ENCODE data around the gene DCAF6. TPM values are rescaled to one million over a fixed set of nuclear protein-coding genes. Genes with fewer than 3 reads are reported as not detected.
"Not testable (repeated sequence)": the region's sequence is repeated elsewhere in the genome, so short reads cannot be mapped to it uniquely, and the experiment has no call there.

The DCAF6 gene
- 16.8 and 20.4 TPM in 2 replicates for polyA plus RNA-seq (2014; cell fraction: cytosol; rRNA removed)
- polyA plus RNA-seq (2014; cell fraction: nucleus; rRNA removed), result 12.6 and 18.7 TPM in 2 replicates

- peak; percentile 98 for DNase-seq (ENCODE audit: low spot score)
Measured at GRCh38 chr1:167936068-167936929, at the start of gene DCAF6. DCAF6 (plus strand) TSS chr1:167936683; CDS start chr1:167936912, 229 bp downstream.

DNA sequence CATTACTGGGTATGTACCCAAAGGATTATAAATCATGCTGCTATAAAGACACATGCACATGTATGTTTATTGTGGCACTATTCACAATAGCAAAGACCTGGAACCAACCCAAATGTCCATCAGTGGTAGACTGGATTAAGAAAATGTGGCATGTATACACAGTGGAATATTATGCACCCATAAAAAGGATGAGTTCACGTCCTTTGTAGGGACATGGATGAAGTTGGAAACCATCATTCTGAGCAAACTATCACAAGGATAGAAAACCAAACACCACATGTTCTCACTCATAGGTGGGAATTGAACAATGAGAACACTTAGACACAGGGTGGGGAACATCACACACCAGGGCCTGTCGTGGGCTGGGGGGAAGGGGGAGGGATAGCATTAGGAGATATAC lies 49.3 kb upstream of the DCAF6 start:
- not testable (repeated sequence) for DNase-seq (ENCODE audit: low spot score)

- DNase-seq (ENCODE audit: low spot score), result no peak
Measured at GRCh38 chr1:167890400-167890799, 46.1 kb upstream of the DCAF6 start.

- no peak for DNase-seq (ENCODE audit: low spot score)
Measured at GRCh38 chr1:167893798-167894197, 42.7 kb upstream of the DCAF6 start.

- DNase-seq (ENCODE audit: low spot score), result no peak
Measured at GRCh38 chr1:167898578-167899222, 37.8 kb upstream of the DCAF6 start.

DNA sequence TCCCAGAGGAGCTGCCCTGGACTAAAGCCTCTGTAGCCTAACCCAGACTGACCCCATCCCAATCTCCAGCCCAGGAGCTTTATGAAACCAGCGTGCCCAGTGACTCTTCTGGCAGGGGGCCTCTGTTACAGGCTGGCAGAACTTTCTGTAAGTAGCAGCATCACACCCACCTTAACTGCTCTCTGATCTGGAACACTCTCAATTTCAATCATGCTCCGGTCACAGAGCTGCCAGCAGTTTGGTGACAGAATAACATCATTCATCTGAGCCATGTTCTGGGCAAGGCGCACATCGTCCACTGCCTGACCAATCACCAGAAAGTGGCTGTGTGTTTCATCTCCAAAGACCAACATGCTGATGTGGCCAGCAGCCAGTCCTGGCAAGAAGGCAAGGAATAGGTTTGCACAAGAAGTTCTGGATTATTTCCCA lies 37.2 kb upstream of the DCAF6 start:
- DNase-seq (ENCODE audit: low spot score), result no peak

GRCh38 chr1:167900907-167901306 lies 35.6 kb upstream of the DCAF6 start:
- DNase-seq (ENCODE audit: low spot score), result no peak

DNA sequence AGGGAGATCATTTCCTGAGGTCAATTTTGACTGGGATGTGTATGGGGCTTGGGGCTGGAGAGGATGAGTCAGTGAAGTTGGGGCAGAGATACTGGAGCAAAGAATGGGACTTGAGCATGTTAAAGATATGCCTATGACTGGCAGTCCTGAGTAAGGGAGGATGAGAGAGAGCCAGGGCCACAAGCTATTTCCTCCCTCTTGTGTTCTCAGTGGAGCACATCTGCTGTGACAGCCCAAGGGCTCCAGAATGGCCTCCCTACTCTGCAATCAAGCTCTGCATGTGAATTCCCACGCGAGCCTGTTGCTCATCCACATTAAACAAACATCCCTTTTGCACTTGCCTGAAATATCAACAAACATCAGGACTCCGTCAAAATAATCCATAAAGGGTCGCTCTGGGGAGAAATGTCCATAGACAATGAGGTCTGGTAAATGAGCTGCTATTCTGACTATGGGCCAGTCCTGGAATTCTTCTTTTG lies 31.8 kb upstream of the DCAF6 start:
- DNase-seq (ENCODE audit: low spot score), result no peak

DNA sequence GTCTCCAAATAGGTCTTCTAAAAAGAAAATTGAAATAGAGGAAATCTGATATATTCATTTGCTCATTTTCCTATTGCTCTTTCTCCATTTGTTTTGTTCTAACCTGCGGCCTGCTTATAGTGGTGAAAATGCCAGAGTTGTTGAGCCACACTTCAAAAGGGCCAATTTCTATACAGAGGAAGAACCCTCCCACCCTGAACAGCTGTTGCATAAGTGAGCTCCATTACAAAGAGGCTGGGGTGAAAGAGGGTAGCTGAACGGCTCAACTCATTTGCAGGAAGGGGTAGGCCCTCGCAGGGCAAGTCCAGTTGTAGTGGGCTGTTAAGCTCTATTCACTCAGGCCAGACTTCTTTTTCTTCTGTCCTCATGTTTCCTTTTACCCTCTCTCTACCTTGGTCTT lies 31.3 kb upstream of the DCAF6 start:
- no peak for DNase-seq (ENCODE audit: low spot score)

DNA sequence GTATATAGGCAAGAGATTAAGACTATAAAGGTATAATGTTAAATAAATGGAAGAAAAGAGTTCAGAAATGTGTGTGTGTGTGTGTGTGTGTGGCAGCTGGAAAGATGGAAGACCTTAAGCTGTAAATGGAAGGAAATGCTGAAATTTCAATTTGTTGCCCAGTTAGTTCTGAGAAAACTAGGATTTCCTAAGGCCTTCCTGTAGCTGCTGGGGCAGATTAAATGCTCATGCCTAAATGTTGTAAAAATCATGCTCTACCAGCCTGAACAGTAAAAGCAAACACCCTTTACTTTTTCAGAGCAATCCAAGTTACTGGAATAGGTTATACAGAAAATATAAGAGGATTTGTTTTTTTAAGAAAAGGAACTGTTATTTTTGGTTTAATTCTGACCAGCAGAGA lies 30.8 kb upstream of the DCAF6 start:
- no peak for DNase-seq (ENCODE audit: low spot score)

DNA sequence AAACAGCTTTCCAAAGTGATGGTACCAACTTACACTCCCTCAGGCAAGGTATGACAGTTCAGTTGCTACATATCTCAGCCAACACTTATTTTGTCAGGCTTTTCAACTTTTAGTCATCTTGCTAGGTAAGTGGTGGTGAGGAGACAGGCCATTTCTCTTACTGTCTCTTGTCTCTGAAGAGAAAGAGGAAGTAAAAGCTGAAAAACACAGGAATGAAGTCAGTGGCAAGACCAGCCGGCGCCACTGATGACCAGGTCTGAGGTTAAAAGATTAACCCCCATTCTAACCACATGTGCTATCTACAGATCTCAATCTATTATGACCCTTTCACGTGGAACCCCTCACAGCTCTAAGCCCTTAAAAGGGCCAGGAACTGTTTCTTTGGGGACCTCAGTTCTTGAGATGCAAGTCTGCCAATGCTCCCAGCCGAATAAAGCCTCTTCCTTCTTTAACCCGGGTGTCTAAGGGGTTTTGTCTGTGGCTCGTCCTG lies 26.7 kb upstream of the DCAF6 start:
- no peak for DNase-seq (ENCODE audit: low spot score)

DNA sequence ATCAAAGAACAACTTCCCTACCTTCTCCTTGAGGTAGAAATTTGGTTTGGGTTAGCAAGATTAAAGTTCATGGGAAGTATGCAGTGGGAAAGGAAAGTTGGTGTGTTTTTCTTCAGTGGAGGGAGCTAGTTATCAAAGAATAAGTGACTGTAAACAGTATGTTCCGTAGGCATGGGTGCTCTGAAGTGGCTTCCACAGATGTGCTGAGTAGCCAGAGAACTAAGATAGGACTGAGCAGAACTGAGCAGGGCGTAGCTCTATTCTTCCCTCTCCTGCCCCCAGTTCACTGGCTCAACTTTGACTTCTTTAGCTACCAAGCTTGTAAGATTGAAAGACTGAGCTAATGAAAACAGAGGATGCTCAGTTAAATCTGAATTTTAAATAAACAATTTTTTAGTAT lies 26.0 kb upstream of the DCAF6 start:
- DNase-seq (ENCODE audit: low spot score), result no peak

- no peak for DNase-seq (ENCODE audit: low spot score)
Measured at GRCh38 chr1:167911413-167911812, 25.1 kb upstream of the DCAF6 start.

- DNase-seq (ENCODE audit: low spot score), result no peak
Measured at GRCh38 chr1:167912294-167912693, 24.2 kb upstream of the DCAF6 start.

DNA sequence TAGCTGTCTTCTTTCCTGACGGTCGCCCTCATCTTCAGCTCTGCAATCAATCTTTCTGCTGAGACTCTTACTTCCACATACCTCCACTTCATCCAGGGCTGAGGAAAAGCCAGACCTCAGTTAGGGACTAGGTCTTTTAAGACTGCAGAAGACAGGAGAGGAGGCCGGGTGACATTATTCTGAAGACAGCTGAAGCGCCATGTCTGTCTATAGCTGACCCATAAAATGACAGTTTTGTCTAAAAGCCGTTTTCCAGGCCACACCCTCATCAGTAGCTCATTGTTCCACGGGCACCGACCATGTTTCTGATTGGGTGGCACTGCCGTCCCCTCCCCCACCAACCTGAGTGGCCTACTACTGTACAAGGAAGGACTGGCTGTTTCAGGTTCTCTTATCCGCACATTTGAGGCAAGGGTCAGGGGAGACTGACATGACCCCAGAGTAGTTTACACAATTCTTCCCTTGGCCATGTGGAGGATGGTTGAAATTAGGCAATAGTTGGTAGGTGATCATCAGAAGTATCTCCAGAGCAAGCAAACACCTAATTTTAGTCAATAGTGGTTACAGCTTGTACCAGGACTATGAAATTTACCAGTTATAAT lies 22.5 kb upstream of the DCAF6 start, which contains the start of gene ADCY10:
TSS of gene ADCY10 (minus strand) at position 240 of the 602 bp plus-strand sequence. CDS start 8,994 bp downstream, outside the sequence.
- DNase-seq (ENCODE audit: low spot score), result no peak

DNA sequence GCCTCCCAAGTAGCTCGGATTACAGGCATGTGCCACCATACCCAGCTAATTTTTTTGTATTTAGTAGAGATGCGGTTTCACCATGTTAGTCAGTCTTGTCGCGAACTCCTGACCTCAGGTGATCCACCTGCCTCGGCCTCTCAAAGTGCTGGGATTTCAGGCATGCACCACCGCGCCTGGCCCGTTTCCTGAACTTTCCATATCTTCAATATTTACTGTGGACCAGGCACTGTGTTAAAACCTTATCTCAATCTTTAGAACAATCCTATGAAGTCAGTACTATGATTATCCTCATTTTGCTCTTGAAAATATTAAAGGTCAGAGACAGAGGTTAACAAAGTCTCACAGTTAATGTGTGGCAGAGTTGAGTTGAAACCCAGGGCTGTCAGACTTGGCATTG lies 20.9 kb upstream of the DCAF6 start:
- DNase-seq (ENCODE audit: low spot score), result no peak

GRCh38 chr1:167916766-167917511 lies 19.5 kb upstream of the DCAF6 start:
- DNase-seq (ENCODE audit: low spot score), result no peak

- no peak for DNase-seq (ENCODE audit: low spot score)
Measured at GRCh38 chr1:167922023-167922422, 14.5 kb upstream of the DCAF6 start.

DNA sequence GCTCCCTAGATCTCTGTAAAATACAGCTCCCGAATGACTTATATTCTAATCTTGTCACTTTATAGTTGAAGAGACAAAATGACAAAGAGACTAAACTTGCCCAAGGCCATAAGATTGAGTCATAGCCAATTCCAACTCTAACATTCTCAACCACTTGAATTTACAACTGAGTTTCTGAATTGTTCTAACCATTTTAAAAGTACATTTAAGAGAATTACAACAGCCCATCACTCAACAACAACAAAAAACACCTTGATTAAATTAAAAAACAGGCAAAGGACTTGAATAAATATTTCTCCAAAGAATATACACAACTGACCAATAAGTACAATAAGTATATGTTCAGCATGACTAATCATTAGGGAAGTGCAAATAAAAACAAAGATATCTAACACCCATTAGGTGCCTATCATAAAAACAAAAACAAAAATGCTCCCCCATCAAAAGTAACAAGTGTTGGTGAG lies 13.8 kb upstream of the DCAF6 start:
- no peak for DNase-seq (ENCODE audit: low spot score)

DNA sequence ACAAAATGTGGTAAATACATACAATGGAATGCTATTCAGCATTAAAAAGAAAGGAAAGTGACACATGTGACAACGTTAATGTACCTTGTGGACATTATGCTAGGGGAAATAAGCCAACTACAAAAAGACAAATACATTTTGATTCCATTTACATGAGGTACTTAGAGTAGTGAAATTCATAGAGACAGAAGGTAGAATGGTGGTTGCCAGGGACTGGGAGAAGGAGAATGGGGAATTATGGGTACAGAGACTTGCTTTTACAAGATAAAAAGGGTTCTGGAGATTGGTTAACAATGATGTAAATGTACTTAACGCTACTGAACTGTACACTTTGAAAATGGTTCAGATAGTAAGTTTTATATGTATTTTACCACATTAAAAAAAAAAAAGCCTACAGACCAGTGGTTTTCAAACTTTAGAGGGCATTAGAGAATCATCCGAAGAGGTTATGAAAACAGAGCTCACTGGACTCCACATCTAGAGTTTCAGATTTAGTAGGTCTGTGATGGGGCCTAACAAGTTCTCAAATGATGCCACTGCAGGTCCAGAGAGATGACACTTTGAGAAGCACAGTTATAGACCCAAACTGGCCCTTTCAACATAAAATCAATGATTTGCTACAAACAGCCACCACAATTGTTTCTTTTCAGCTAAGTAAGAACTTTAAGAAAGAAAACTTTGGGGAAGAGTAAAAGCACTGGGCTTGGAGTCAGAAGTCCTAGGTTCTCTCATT lies 13.0 kb upstream of the DCAF6 start:
- no peak for DNase-seq (ENCODE audit: low spot score)
